ENCODE results near the gene SPRYD3.

DNA sequence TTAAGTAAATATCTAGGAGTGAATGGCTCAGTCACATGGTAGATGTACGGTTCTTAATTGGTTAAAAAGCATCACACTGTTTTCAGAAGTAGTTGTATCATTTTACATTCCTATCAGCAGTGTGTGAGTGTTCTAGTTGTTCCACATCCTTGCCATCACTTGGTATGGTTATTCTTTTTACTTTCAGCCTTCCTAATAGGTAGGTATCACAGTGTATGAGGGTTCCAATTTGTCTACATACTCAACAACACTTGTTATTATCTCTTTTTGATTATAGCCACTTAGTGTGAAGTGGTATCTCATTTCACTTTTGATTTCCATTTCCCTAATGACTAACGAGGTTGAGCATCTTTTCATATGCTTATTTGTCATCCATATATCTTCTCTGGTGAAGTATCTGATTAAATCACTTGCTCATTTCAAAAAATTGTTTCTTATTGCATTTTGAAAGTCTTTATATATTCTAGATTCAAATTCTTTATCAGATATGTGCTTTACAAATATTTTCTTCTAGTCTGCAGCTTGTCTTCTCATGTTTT is 3.5 kb upstream of the SPRYD3 start:
- TF ChIP-seq CTCF (IDR thresholded peaks at IDR 0.05) (no peak), EZH2phosphoT487 (IDR thresholded peaks at IDR 0.05) (no peak)
